Calu3 (cell line): Measurements from ENCODE around the gene CLCNKB. TPM values are rescaled to one million over a fixed set of nuclear protein-coding genes. Genes with fewer than 3 reads are reported as not detected.
A peak's percentile ranks its signal among the peaks of the same experiment; 100 is the strongest.
"Not testable (repeated sequence)": the region's sequence is repeated elsewhere in the genome, so short reads cannot be mapped to it uniquely, and the experiment has no call there.

Source experiments
- BruUV-seq: library from RNA; stranded (reverse); fragments of 400-500 nt; replicated peaks from 2 replicates; lab custom pipeline; 2021; lab: Mats Ljungman, UMichigan
- CTCF ChIA-PET: fragments of 300-600 bp; sonication (Branson Sonifier 250); formaldehyde crosslinking; loops from one replicate; lab custom pipeline; 2022; ENCODE audit warnings: antibody characterized with exemption; lab: Charles Lee
- DNase-seq: peaks from one replicate; pipeline ENCODE4 v3.0.0; 2022
- H3K27ac Mint-ChIP-seq: one replicate; pipeline ENCODE4 v1.8.0; 2022; ENCODE audit warnings: mixed read lengths; ENCODE audit not compliant: unreplicated experiment
- H3K27me3 Mint-ChIP-seq: one replicate; pipeline ENCODE4 v1.8.0; 2022; ENCODE audit warnings: mixed read lengths; ENCODE audit not compliant: unreplicated experiment
- H3K36me3 Mint-ChIP-seq: one replicate; pipeline ENCODE4 v1.8.0; 2022; ENCODE audit warnings: mild to moderate bottlenecking, moderate library complexity, mixed read lengths; ENCODE audit not compliant: insufficient read depth, unreplicated experiment
- H3K4me1 Mint-ChIP-seq: one replicate; pipeline ENCODE4 v1.8.0; 2022; ENCODE audit warnings: mild to moderate bottlenecking, low read depth, mixed read lengths; ENCODE audit not compliant: unreplicated experiment
- H3K4me3 Mint-ChIP-seq: one replicate; pipeline ENCODE4 v1.8.0; 2022; ENCODE audit warnings: mild to moderate bottlenecking, low read depth, moderate library complexity, mixed read lengths; ENCODE audit not compliant: unreplicated experiment
- H3K9me3 Mint-ChIP-seq: one replicate; pipeline ENCODE4 v1.8.0; 2022; ENCODE audit warnings: low read depth, mixed read lengths; ENCODE audit not compliant: unreplicated experiment
- CTCF ChIP-seq: fragments of 200-600 bp; IDR thresholded peaks from one replicate; pipeline ENCODE4 v1.8.0; 2022; ENCODE audit warnings: antibody characterized with exemption; ENCODE audit not compliant: unreplicated experiment
- intact Hi-C: fragments of 100-400 bp; cut with micrococcal nuclease; formaldehyde crosslinking; loops from one replicate; pipeline ENCODE4 v1.10.0; 2022; ENCODE audit not compliant: unreplicated experiment
- total RNA-seq: library from RNA; stranded (reverse); gene quantifications from 2 replicates; pipeline ENCODE4 v1.2.3, GENCODE V29; 2022

Gene CLCNKB
- total RNA-seq, 1 experiment from 2014 or later, result not detected

GRCh38 chr1:16032388-16033102 is 11.0 kb upstream of the CLCNKB start:
- CTCF ChIA-PET, result interaction anchor here (0.6 kb wide), 1 partner anchor 12 kb away, joined by 4 read pairs; no protein-coding TSS in a partner anchor
- peak; percentile 85 for DNase-seq
- peak; percentile 88 for TF ChIP-seq CTCF
- BruUV-seq, result no TSS peak
- no peaks in the 10 kb centered on the region for H3K4me1 Mint-ChIP-seq
- H3K36me3 Mint-ChIP-seq, result no peaks in the 10 kb centered on the region
- intact Hi-C loops, result loop anchor here (2.0 kb wide), 1 partner anchor 24 kb away; no protein-coding TSS in a partner anchor
- H3K9me3 Mint-ChIP-seq, result no peaks in the 10 kb centered on the region
- peaks cover 43% of the 10 kb centered on the region for H3K27me3 Mint-ChIP-seq
- no peak overlapping the region for H3K4me3 Mint-ChIP-seq
- H3K27ac Mint-ChIP-seq, result no peak overlapping the region

- not testable (repeated sequence) for H3K9me3 Mint-ChIP-seq, BruUV-seq, H3K27ac Mint-ChIP-seq, DNase-seq, H3K4me3 Mint-ChIP-seq, H3K36me3 Mint-ChIP-seq, H3K4me1 Mint-ChIP-seq
- CTCF ChIA-PET, result interaction anchor here (0.6 kb wide), 1 partner anchor 11 kb away, joined by 4 read pairs; no protein-coding TSS in a partner anchor
- intact Hi-C loops, result loop anchor here (2.0 kb wide), 1 partner anchor 24 kb away; no protein-coding TSS in a partner anchor
- H3K27me3 Mint-ChIP-seq, result peaks cover 43% of the 10 kb centered on the region
These were observed 10.4 kb upstream of the CLCNKB start for GRCh38 chr1:16033103-16033632.

GRCh38 chr1:16036461-16036860 is 7.1 kb upstream of the CLCNKB start:
- CTCF ChIA-PET, result interaction anchor here (1.0 kb wide), 1 partner anchor 21 kb away, joined by 5 read pairs; no protein-coding TSS in a partner anchor
- intact Hi-C loops, H3K36me3 Mint-ChIP-seq, H3K9me3 Mint-ChIP-seq, BruUV-seq, H3K27ac Mint-ChIP-seq, H3K4me1 Mint-ChIP-seq, DNase-seq, H3K4me3 Mint-ChIP-seq: not testable (repeated sequence)
- peaks cover 34% of the 10 kb centered on the region for H3K27me3 Mint-ChIP-seq

GRCh38 chr1:16038620-16038912 is 5.0 kb upstream of the CLCNKB start:
- H3K9me3 Mint-ChIP-seq, result no peaks in the 10 kb centered on the region
- DNase-seq, result peak; percentile 46
- no peaks in the 10 kb centered on the region for H3K4me1 Mint-ChIP-seq
- no peak overlapping the region for H3K27ac Mint-ChIP-seq
- H3K27me3 Mint-ChIP-seq, result peaks cover 44% of the 10 kb centered on the region
- no TSS peak for BruUV-seq
- no peak for TF ChIP-seq CTCF
- CTCF ChIA-PET, result interaction anchor here (0.6 kb wide), 1 partner anchor 86 kb away, joined by 3 read pairs; no protein-coding TSS in a partner anchor
- no peak overlapping the region for H3K4me3 Mint-ChIP-seq
- no peaks in the 10 kb centered on the region for H3K36me3 Mint-ChIP-seq
- intact Hi-C loops, result no loop called here

GRCh38 chr1:16039871-16040270 is 3.7 kb upstream of the CLCNKB start:
- BruUV-seq, H3K27ac Mint-ChIP-seq, H3K9me3 Mint-ChIP-seq, H3K4me1 Mint-ChIP-seq, intact Hi-C loops, H3K36me3 Mint-ChIP-seq, CTCF ChIA-PET, DNase-seq, H3K4me3 Mint-ChIP-seq: not testable (repeated sequence)
- peaks cover 44% of the 10 kb centered on the region for H3K27me3 Mint-ChIP-seq
